H1 (cell line): Measurements from ENCODE around the gene PGM1. TPM values are rescaled to one million over a fixed set of nuclear protein-coding genes. Genes with fewer than 3 reads are reported as not detected.

ENCODE experiments used
- CTCF ChIA-PET: fragments of 300-600 bp; sonication (Branson Sonifier 250); formaldehyde crosslinking; loops from one replicate; lab custom pipeline; 2021; ENCODE audit not compliant: partially characterized antibody; lab: Charles Lee
- POLR2A ChIA-PET: fragments of 300-600 bp; sonication (Branson Sonifier 250); formaldehyde crosslinking; loops from one replicate; lab custom pipeline; 2021; ENCODE audit warnings: inconsistent platforms; ENCODE audit not compliant: partially characterized antibody; lab: Charles Lee
- DNase-seq, 2 experiments: peaks; one replicate each; pipeline versions ENCODE4 v3.0.0 to v3.0.0-alpha.2; 2010 to 2022; ENCODE audit warnings: low spot score in 2 of 2, low read depth in 1 of 2, mixed read lengths in 1 of 2
- FAIRE-seq: peaks from 2 replicates; lab custom pipeline; 2011; peaks lifted over from hg19 to GRCh38; lab: Jason Lieb, UNC
- H2AFZ ChIP-seq: 2 replicates; pipeline ENCODE4 v1.8.1; 2012; ENCODE audit warnings: low read length, inconsistent platforms
- H2AK5ac ChIP-seq: 2 replicates; pipeline ENCODE4 v1.6.1; 2013; ENCODE audit warnings: low read depth, low read length
- H2BK120ac ChIP-seq: replicated peaks from 2 replicates; pipeline ENCODE3; 2013; ENCODE audit warnings: low read depth, low read length, inconsistent platforms
- H2BK12ac ChIP-seq: 2 replicates; pipeline ENCODE4 v1.6.1; 2013; ENCODE audit warnings: low read depth, low read length
- H2BK15ac ChIP-seq: 2 replicates; pipeline ENCODE4 v1.6.1; 2013; ENCODE audit warnings: low read length
- H2BK20ac ChIP-seq: 2 replicates; pipeline ENCODE4 v1.6.1; 2013; ENCODE audit warnings: low read length
- H2BK5ac ChIP-seq: 2 replicates; pipeline ENCODE4 v1.6.1; 2013; ENCODE audit warnings: low read depth, low read length
- H3K14ac ChIP-seq: 2 replicates; pipeline ENCODE4 v1.6.1; 2013; ENCODE audit warnings: inconsistent platforms; ENCODE audit not compliant: insufficient read length
- H3K18ac ChIP-seq: 2 replicates; pipeline ENCODE4 v1.6.1; 2013; ENCODE audit warnings: low read length; ENCODE audit errors: extremely low read depth
- H3K23ac ChIP-seq: 2 replicates; pipeline ENCODE4 v1.6.1; 2013; ENCODE audit warnings: inconsistent platforms; ENCODE audit not compliant: insufficient read length
- H3K23me2 ChIP-seq: 2 replicates; pipeline ENCODE4 v1.6.1; 2013; ENCODE audit warnings: low read depth, low read length
- H3K27ac ChIP-seq: 2 replicates; pipeline ENCODE4 v1.6.1; 2011; ENCODE audit warnings: low read depth, low read length, inconsistent platforms
- H3K27me3 ChIP-seq, 4 experiments: replicated peaks in 1 of 4; 1 replicate in 1 of 4; 2 replicates in 3 of 4; pipeline versions ENCODE4 v1.6.1 to v1.8.1; 2011 to 2013; ENCODE audit warnings: low read length in 3 of 4, mild to moderate bottlenecking in 3 of 4, inconsistent platforms in 2 of 4, mixed read lengths in 2 of 4, moderate library complexity in 1 of 4; ENCODE audit not compliant: control insufficient read depth in 3 of 4, insufficient read depth in 3 of 4; ENCODE audit errors: extremely low read depth in 1 of 4
- H3K36me3 ChIP-seq, 4 experiments: 2 replicates each; pipeline versions ENCODE4 v1.6.1 to v1.8.1; 2011 to 2013; ENCODE audit warnings: mild to moderate bottlenecking in 4 of 4, low read length in 3 of 4, moderate library complexity in 2 of 4, control low read depth in 1 of 4, inconsistent platforms in 1 of 4; ENCODE audit not compliant: insufficient read depth in 4 of 4, control insufficient read depth in 2 of 4
- H3K4ac ChIP-seq: replicated peaks from 2 replicates; pipeline ENCODE3; 2013; ENCODE audit warnings: low read length, low read depth, mixed read lengths, inconsistent platforms; ENCODE audit not compliant: insufficient read length
- H3K4me1 ChIP-seq, 4 experiments: replicated peaks in 1 of 4; 1 replicate in 1 of 4; 2 replicates in 3 of 4; pipeline versions ENCODE4 v1.6.1 to v1.8.1; 2011 to 2013; ENCODE audit warnings: low read length in 3 of 4, inconsistent platforms in 2 of 4, mixed read lengths in 1 of 4; ENCODE audit not compliant: insufficient read depth in 4 of 4, control insufficient read depth in 3 of 4
- H3K4me2 ChIP-seq, 2 experiments: 2 replicates each; pipeline versions ENCODE4 v1.6.1 to v1.8.1; 2011 to 2013; ENCODE audit warnings: low read depth in 2 of 2, low read length in 2 of 2, control low read depth in 1 of 2, inconsistent platforms in 1 of 2, mild to moderate bottlenecking in 1 of 2; ENCODE audit not compliant: insufficient read depth in 1 of 2
- H3K4me3 ChIP-seq, 4 experiments: fragments of 200-600, 300-600 bp in 1 of 4; sonication (generic), shearing (Covaris generic), sonication (Bioruptor Twin) in 1 of 4; 2 replicates each; pipeline versions ENCODE4 v1.5.1 to v1.8.1; 2011 to 2016; ENCODE audit warnings: low read length in 4 of 4, low read depth in 3 of 4, control low read depth in 2 of 4, inconsistent platforms in 2 of 4, mild to moderate bottlenecking in 2 of 4, mixed read lengths in 1 of 4, moderate library complexity in 1 of 4; ENCODE audit not compliant: insufficient read depth in 2 of 4; ENCODE audit errors: extremely low read depth in 1 of 4
- H3K56ac ChIP-seq: replicated peaks from 2 replicates; pipeline ENCODE3; 2013; ENCODE audit warnings: low read depth, mild to moderate bottlenecking, mixed read lengths, low read length, inconsistent platforms; ENCODE audit not compliant: insufficient read length
- H3K79me1 ChIP-seq: 2 replicates; pipeline ENCODE4 v1.6.1; 2013; ENCODE audit warnings: low read depth, low read length, control low read depth
- H3K79me2 ChIP-seq, 2 experiments: 2 replicates each; pipeline versions ENCODE4 v1.6.1 to v1.8.1; 2012 to 2013; ENCODE audit warnings: low read length in 2 of 2, mild to moderate bottlenecking in 2 of 2, inconsistent platforms in 1 of 2; ENCODE audit not compliant: insufficient read depth in 2 of 2, control insufficient read depth in 1 of 2
- H3K9ac ChIP-seq, 4 experiments: replicated peaks in 1 of 4; 1 replicate in 1 of 4; 2 replicates in 3 of 4; pipeline versions ENCODE4 v1.6.1 to v1.8.1; 2011 to 2013; ENCODE audit warnings: low read depth in 3 of 4, low read length in 3 of 4, control low read depth in 2 of 4, mild to moderate bottlenecking in 2 of 4, moderate library complexity in 2 of 4, inconsistent platforms in 1 of 4; ENCODE audit errors: extremely low read depth in 1 of 4
- H3K9me3 ChIP-seq, 2 experiments: 2 replicates each; pipeline versions ENCODE4 v1.6.1 to v1.8.1; 2012 to 2013; ENCODE audit warnings: mild to moderate bottlenecking in 2 of 2, moderate library complexity in 2 of 2, control low read depth in 1 of 2, inconsistent platforms in 1 of 2, low read depth in 1 of 2, low read length in 1 of 2, mixed read lengths in 1 of 2; ENCODE audit not compliant: insufficient read depth in 2 of 2
- H4K20me1 ChIP-seq, 2 experiments: replicated peaks in 1 of 2; 2 replicates each; pipeline versions ENCODE3 to v1.8.1; 2011 to 2013; ENCODE audit warnings: inconsistent platforms in 2 of 2, low read length in 2 of 2, mild to moderate bottlenecking in 1 of 2; ENCODE audit not compliant: insufficient read depth in 2 of 2, control insufficient read depth in 1 of 2
- H4K5ac ChIP-seq: 2 replicates; pipeline ENCODE4 v1.6.1; 2013; ENCODE audit warnings: low read length, low read depth, mixed read lengths, inconsistent platforms; ENCODE audit not compliant: insufficient read length
- H4K8ac ChIP-seq: 2 replicates; pipeline ENCODE4 v1.8.0; 2013; ENCODE audit warnings: mild to moderate bottlenecking, moderate library complexity, low read length, inconsistent platforms; ENCODE audit not compliant: insufficient read depth; ENCODE audit errors: extremely low read depth
- H4K91ac ChIP-seq: replicated peaks from 2 replicates; pipeline ENCODE3; 2013; ENCODE audit warnings: low read length, mixed read lengths, inconsistent platforms; ENCODE audit not compliant: insufficient read length
- CEBPB ChIP-seq: IDR thresholded peaks from 2 replicates; pipeline ENCODE4 v1.6.1; 2012; ENCODE audit warnings: low read depth, low read length
- CHD2 ChIP-seq: IDR thresholded peaks from 2 replicates; pipeline ENCODE4 v1.6.1; 2012; ENCODE audit warnings: low read length, improper control_type of control experiment
- E2F6 ChIP-seq: IDR thresholded peaks from 2 replicates; pipeline ENCODE4 v1.6.1; 2012; ENCODE audit warnings: inconsistent platforms
- EGR1 ChIP-seq: IDR thresholded peaks from 2 replicates; pipeline ENCODE4 v1.6.1; 2011; ENCODE audit warnings: low read depth, low read length, borderline replicate concordance
- FOSL1 ChIP-seq: IDR thresholded peaks from 2 replicates; pipeline ENCODE4 v1.6.1; 2011; ENCODE audit warnings: mild to moderate bottlenecking, low read depth, low read length, moderate library complexity; ENCODE audit not compliant: insufficient read depth
- HDAC6 ChIP-seq: IDR thresholded peaks from one replicate; pipeline ENCODE4 v1.7.1; 2012; ENCODE audit warnings: low read depth, mild to moderate bottlenecking, inconsistent platforms, low read length, moderate library complexity
- NANOG ChIP-seq: IDR thresholded peaks from 2 replicates; pipeline ENCODE4 v1.6.1; 2011; ENCODE audit warnings: low read length, low read depth, mild to moderate bottlenecking, inconsistent platforms; ENCODE audit not compliant: insufficient read depth, poor library complexity, severe bottlenecking
- RFX5 ChIP-seq: IDR thresholded peaks from 2 replicates; pipeline ENCODE4 v1.6.1; 2011; ENCODE audit warnings: low read depth, low read length, improper control_type of control experiment, borderline replicate concordance
- RNF2 ChIP-seq: fragments of 200-900, 300-1000 bp; sonication (generic); IDR thresholded peaks from 2 replicates; pipeline ENCODE4 v1.7.1; 2016; ENCODE audit warnings: borderline replicate concordance, low read depth, mild to moderate bottlenecking, antibody characterized with exemption, low read length; ENCODE audit not compliant: poor library complexity, severe bottlenecking; ENCODE audit errors: missing control alignments
- SIN3A ChIP-seq, 2 experiments: IDR thresholded peaks in 1 of 2; conservative IDR thresholded peaks in 1 of 2; 2 replicates each; pipeline ENCODE4 v1.6.1; 2011 to 2012; ENCODE audit warnings: low read length in 2 of 2, improper control_type of control experiment in 1 of 2, low read depth in 1 of 2, mild to moderate bottlenecking in 1 of 2
- SIX5 ChIP-seq: IDR thresholded peaks from 2 replicates; pipeline ENCODE4 v1.6.1; 2011; ENCODE audit warnings: mild to moderate bottlenecking, low read depth, low read length
- SP1 ChIP-seq: IDR thresholded peaks from 2 replicates; pipeline ENCODE4 v1.6.1; 2011; ENCODE audit warnings: low read depth, low read length
- WGBS, 2 experiments: shearing (Covaris generic) in 1 of 2; methylation state at CpG; one replicate each; pipeline versions ENCODE4 v1.1.6 to v1.1.7; 2013 to 2015; ENCODE audit warnings: low lambda C conversion rate in 2 of 2, mixed read lengths in 2 of 2, inconsistent platforms in 1 of 2, low coverage in 1 of 2, missing lambda C conversion rate in 1 of 2; ENCODE audit not compliant: insufficient replicate concordance in 2 of 2, insufficient coverage in 1 of 2, insufficient read length in 1 of 2; ENCODE audit errors: extremely low coverage in 1 of 2, missing lambda C conversion rate in 1 of 2; 5-methylcytosine and 5-hydroxymethylcytosine counted together
- polyA plus RNA-seq, 7 experiments: library from polyadenylated mRNA; depleted of rRNA in 3 of 7; stranded (reverse) in 5 of 7; unstranded in 2 of 7; fragments of >200 nt in 5 of 7; fragments of 200-250 nt in 2 of 7; gene quantifications; 1 replicate in 5 of 7; 2 replicates in 1 of 7; 4 replicates in 1 of 7; pipeline versions ENCODE4 v1.2.1 to v1.2.3, GENCODE V29; 2011 to 2013; ENCODE audit warnings: missing spikeins in 2 of 7, mixed read lengths in 2 of 7
- total RNA-seq: library from RNA; stranded (reverse); fragmentation: NEBNext Ultra II Directional; extraction: Animal tissue kit (Norgen Biotek cat#: 25700); gene quantifications from 2 replicates; pipeline ENCODE4 v1.2.1, GENCODE V29; 2021

Gene PGM1
- total and polyA plus RNA-seq, 2 of the 8 experiments (the other 6 are each of a cell fraction or from before 2014, with no cell fraction given) = 33.0 to 65.4 TPM

DNA sequence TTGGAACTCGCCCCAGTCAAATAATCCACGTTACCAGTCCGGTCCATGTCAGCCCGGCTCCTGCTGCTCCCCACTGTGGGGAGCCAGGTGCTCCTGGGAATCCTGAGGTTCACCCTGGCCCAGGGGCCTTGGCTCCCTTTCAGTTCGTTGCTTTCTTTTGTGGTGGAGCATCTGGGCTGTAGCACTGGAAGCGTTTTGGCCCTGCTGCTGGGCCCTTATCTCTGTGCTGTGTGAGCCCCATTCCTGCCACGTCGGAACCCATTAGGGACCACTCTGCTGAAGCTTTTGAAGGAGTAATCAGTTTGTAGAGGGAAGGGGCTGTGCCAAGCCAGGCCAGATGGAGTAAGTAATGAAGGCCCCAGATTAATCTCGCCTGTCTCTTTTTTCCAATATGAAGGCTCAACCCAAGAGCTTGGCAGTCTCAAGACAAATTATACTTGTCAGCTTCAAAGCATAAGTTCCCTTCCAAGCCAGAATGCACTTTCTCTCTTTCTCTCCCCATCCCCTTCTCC is 82.3 kb downstream of the PGM1 start:
- H3K27me3 ChIP-seq = 0 out of 7 replicates have a peak, but pooled peaks cover 0 to 2% (median 0%) of the 10 kb centered on the region in 4 experiments
- no peak overlapping the region for H3K4me2 ChIP-seq
- no peak overlapping the region for H3K56ac ChIP-seq
- TF ChIP-seq SIN3A (conservative IDR thresholded peaks at IDR 0.05 in 1 of 2, IDR thresholded peaks at IDR 0.05 in 1 of 2; ENCODE audit: low read depth in 1 of 2, low read length in 2 of 2) = no peak
- TF ChIP-seq EGR1 = no peak
- TF ChIP-seq RNF2 = no peak
- no peak for TF ChIP-seq E2F6
- TF ChIP-seq HDAC6 = no peak
- no peak for TF ChIP-seq SIX5
- TF ChIP-seq RFX5 = no peak
- TF ChIP-seq CHD2 = no peak
- no peak for TF ChIP-seq NANOG
- no peak for TF ChIP-seq SP1
- no peak for TF ChIP-seq FOSL1
- TF ChIP-seq CEBPB = no peak
- FAIRE-seq (no peak), DNase-seq (no peak)
- H3K79me2 ChIP-seq = no peaks in the 10 kb centered on the region
- H3K9ac ChIP-seq = no peak overlapping the region
- no peak overlapping the region for H3K4ac ChIP-seq
- no peak overlapping the region for H3K4me3 ChIP-seq
- no peak overlapping the region for H2BK120ac ChIP-seq
- H2BK5ac ChIP-seq = no peak overlapping the region
- H3K9me3 ChIP-seq = peaks cover 0 to 5% of the 10 kb centered on the region in 2 experiments; a peak in 2 of 4 replicates
- no peak overlapping the region; the same call in 1 of the 2 replicates for H2AK5ac ChIP-seq
- no peaks in the 10 kb centered on the region for H3K79me1 ChIP-seq
- H3K23me2 ChIP-seq = no peaks in the 10 kb centered on the region
- no peaks in the 10 kb centered on the region for H3K36me3 ChIP-seq
- H4K20me1 ChIP-seq = no peaks in the 10 kb centered on the region
- 0 out of 2 replicates have a peak overlapping the region, but pooled peaks have one; percentile 67 for H2BK15ac ChIP-seq
- H3K18ac ChIP-seq = no peak overlapping the region
- no peak overlapping the region for H3K14ac ChIP-seq
- H4K5ac ChIP-seq = no peak overlapping the region
- H2BK12ac ChIP-seq = no peak overlapping the region
- H2AFZ ChIP-seq = 0 out of 2 replicates have a peak overlapping the region, but pooled peaks have one; percentile 8
- POLR2A ChIA-PET = interaction anchor here (0.6 kb wide), 1 partner anchor 7 kb away, joined by 3 read pairs; no protein-coding TSS in a partner anchor
- H4K91ac ChIP-seq = no peak overlapping the region
- no peak overlapping the region for H3K23ac ChIP-seq
- H3K4me1 ChIP-seq = peaks cover 0 to 3% (median 0%) of the 10 kb centered on the region in 4 experiments; a peak in 2 of 7 replicates
- CTCF ChIA-PET = interaction anchor here (0.6 to 5.8 kb wide), 28 partner anchors 7 to 1105 kb away, joined by 3 to 55 read pairs (median 6); no protein-coding TSS in a partner anchor
- 82% methylated on average over 9 of the region's 9 CpGs; no CpG with 5 or more reads in 1 of the 2 experiments for WGBS, 2 experiments
- H4K8ac ChIP-seq = no peak overlapping the region
- H3K27ac ChIP-seq = no peak overlapping the region
- H2BK20ac ChIP-seq = no peak overlapping the region
